HG02588 (cell line): Measurements from ENCODE around the gene TIAM2.
"Not testable (repeated sequence)": the region's sequence is repeated elsewhere in the genome, so short reads cannot be mapped to it uniquely, and the experiment has no call there.

Experiments used
- ATAC-seq: cut with Tn5 transposase; IDR thresholded peaks from one replicate; pipeline ENCODE4 v1.9.1; 2021; ENCODE audit warnings: mild to moderate bottlenecking, moderate library complexity; ENCODE audit not compliant: unreplicated experiment

Gene TIAM2

DNA sequence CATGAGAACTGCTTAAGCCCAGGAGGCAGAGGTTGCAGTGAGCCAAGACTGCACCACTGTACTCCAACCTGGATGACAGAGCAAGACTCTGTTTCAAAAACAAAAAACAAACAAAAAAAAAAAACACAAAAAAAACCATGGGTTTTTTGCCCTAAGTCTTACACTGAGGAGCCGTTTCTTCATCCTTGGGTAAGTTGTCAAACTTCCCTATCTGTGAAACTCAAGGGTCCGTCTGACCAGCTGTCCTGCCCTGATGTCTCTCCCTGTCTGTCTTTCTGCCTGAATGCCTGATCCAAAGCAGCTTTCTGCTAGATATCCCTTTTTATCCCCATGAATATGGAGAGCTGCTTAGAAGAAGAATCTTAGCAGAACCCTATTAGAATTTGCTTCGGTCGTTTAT is 227.4 kb downstream of the TIAM2 start:
- ATAC-seq = no peak

DNA sequence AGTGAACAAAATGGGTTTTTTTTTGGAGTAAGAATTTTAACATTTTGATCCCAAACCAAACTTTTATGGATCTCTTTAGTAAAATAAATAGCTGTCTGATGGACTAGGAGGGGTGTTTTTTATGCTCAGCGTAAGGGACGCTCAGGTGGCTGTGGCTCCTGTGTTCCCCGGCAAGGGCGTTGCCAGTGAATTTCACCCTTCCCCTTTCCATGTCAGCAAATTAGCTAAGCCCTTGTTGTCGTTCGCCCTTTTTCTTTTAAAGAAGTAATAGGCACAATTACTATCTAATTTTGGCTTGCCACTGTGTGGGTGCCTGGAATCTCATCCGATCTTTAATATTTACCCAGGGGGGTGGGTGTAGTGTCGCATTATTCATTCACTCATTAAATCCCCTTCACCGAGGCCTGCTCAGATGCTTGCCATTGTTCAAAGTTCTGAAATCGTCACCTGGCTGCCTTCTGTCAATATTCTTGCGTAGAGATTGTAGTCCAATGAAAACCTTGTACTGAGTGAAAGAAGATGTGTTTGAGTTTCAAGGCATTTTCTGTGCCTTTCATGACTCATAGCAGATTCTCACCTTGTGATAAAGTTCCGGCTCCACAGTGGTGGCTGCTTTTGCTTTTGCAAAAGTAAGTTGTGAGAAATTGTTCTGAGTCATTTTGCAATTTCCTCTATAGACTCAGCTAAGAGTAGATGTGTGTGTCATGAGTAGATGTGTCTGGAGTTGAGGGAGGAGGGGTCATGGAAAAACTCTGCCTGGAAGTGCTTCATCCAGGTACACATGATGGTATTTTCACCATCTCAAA is 228.7 kb downstream of the TIAM2 start:
- peak; percentile 98 for ATAC-seq

DNA sequence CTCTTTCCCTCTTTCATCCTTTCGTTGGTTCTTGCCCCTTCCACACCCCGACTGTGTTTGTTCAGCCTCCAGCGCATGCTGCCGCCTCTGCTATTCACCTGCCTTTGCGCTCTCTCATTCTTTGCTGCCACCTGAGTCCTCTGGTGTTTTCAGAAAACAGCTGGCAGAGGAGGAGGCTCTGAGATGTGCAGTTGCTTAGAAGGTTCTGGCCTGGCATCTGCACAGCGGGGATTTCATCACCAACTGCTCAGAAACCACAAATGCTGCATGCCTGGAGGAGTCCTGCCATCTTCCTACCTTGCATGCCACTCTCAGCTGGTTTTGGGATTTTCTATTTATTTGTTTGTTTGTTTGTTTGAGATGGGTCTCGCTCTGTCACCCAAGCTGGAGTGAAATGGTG is 229.5 kb downstream of the TIAM2 start:
- ATAC-seq = no peak

DNA sequence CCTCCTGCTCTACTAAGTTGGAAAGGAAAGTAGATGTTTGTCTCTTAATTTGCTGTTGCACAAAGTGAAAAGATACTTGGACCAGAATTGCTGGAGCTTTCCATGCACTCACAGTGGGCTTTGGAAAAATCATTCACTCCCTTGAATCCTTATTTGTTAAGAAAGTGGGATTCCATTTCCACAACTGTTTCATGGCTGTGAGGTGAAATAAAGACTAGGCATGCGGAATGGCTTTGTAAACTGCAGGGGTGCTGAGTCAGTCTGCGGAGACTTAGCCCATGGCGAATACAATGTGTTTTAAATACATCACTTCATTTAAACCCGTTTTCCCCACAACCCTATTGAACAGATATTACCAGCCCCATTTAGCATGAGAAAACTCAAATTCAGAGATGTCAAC is 231.9 kb downstream of the TIAM2 start:
- ATAC-seq = no peak

DNA sequence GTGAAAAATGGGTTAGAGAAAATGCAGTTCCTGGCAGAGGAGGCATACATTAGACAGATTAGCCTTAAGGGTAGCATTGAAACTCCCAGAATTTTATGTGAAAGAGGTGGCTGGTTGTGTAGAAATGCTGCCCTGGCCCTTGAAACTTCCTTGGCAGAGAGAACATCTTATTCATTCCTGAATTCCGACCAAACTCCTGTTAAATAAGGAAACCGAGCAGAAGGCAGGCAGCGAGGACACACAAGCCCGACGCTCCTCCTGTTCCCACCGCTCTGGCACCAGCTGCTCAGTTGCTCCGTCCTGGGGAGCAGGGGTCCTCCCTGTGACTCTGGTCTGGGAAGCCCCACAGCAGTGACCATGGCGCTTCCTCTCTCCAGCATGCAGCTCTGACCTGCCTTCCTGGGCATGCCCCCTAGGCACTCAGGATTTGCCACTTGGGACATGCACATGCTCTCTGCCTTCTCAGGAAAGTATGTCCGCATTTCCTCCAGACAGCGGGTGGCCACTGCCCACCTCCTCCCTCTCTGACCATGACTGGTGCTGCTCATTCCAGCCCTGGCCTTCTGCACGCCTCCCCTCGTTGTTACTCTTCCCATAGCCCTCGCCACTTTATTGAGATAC is 233.5 kb downstream of the TIAM2 start:
- no peak for ATAC-seq

DNA sequence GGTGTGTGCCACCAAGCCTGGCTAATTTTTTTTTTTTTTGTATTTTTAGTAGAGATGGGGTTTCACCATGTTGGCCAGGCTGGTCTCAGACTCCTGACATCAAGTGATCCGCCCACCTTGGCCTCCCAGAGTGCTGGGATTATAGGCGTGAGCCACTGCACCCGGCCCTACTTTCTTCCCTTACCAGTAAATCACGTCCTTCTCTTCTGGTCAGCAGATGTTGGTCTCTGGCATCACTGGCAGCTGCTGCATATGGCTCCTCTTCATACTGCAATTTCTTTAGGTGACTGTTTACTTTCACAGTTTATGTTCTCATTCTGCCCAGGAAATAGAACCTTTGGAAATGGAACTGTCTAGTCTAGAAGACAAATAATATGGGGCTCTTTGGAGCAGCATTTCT is 235.9 kb downstream of the TIAM2 start:
- ATAC-seq = not testable (repeated sequence)

DNA sequence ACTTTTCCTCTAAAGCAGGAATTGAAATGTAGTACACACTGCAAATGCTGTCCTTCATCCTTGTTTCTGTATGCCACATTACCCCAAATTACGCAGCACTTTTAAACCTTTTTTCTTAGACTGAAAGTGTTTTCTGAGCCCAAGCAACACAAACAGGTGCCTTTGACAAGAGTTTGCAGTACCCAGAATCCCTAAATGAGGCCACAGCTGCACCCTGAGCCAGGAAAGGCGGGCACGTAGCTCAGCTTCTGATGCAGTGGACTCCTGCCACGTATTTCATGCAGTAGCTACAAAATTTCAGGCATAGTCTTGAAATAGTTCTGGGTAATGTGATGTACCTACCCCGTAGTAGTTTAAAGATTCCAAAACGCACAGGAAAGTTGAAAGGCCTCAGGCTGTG is 237.7 kb downstream of the TIAM2 start:
- ATAC-seq = no peak

DNA sequence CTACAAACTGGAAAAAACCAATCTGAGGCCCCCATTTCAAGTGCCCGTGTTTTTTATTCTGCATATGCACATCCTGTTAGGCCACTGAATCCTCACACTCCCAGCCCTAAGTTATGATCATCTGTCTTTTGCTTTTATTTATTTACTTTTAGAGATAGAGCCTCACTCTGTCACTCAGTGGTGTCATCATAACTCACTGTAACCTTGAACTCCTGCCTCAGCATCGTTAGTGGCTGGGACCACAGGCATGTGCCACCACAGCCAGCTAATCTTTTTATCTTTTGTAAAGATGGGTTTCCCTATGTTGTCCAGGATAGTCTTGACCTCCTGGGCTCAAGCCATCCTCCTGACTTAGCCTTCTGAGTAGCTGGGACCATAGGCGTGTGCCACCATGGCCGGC is 239.1 kb downstream of the TIAM2 start:
- no peak for ATAC-seq

DNA sequence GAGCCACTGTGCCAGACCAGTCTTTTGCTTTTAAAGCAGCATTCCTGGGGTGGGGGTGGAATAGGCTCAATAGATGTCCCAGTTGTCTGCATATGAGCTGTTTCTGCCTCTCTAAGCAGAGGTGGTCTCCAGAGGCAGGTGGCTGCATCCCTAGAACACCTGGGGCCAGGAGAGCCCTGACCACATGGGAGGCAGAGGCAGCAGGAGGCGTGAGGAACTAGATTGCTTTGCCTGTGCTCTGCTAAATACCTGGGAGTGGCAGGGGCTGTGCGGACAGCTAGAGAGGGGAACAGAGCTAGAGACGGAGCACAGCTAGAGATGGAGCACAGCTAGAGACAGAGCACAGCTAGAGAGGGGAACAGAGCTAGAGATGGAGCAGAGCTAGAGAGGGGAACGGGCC is 239.6 kb downstream of the TIAM2 start:
- no peak for ATAC-seq

DNA sequence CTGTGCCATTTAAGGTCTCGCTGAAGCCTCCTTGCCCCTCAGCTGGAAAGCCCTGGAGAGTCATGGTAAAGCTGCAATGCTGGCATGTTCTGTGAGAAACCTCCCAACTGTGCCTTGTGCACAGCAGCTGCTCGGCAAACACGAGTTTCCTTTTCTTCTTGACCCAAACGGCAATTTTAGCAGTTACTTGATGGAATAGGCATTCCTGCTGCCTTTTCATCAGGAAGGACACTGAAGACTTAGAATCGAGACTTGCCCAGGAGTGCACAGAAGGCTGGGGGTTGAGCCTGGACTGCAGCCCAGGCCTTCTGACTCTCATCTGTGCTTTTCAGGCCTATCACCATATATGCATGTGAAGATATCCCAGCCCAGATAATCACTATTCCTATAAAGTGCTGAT is 240.0 kb downstream of the TIAM2 start:
- no peak for ATAC-seq

DNA sequence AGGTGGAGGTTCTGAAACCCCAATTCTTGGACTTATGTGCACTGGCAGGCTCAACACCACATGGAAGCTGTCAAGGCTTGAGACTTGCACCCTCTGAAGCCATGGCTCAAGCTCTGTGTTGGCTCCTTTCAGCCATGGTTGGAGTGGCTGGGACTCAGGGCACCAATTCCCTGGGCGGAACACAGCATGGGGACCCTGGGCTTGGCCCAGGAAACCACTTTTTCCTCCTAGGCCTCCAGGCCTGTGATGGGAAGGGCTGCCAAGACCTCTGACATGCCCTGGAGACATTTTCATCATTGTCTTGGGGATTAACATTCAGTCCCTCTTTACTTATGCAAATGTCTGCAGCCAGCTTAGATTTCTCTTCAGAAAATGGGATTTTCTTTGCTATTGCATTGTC is 242.5 kb downstream of the TIAM2 start:
- no peak for ATAC-seq

DNA sequence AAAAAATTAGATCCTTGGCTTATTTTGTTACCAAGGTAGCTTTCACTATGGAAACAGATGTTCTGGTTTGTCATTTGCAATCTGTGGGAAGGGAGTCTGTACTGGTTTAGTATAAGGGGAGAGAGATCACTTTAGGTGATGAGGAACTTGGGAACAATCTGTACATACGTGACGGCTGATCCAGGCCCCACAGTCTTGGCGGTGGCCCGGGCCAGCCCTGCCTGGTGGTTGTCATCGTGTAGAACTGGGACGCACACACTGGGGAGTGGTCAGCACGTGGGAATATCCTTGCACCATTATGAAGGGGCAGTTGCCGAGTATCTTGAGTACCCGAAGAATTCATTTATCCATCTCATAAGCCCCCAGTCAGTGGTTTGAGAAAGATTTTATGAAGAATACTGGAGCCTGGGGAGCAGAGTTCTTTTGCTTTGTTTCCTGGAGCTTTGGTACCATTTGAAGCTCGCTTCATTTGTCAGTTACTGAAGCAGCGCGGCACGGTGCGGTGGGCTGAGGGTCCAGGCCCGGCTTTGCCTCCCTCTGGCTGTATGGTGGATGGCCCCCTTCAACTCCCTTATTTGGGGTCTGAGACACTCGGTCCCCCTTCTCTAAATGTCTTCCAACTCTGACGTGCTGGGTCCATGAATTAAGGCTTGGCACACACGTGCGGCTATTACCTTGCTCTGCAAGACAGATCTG is 245.9 kb downstream of the TIAM2 start:
- no peak for ATAC-seq

DNA sequence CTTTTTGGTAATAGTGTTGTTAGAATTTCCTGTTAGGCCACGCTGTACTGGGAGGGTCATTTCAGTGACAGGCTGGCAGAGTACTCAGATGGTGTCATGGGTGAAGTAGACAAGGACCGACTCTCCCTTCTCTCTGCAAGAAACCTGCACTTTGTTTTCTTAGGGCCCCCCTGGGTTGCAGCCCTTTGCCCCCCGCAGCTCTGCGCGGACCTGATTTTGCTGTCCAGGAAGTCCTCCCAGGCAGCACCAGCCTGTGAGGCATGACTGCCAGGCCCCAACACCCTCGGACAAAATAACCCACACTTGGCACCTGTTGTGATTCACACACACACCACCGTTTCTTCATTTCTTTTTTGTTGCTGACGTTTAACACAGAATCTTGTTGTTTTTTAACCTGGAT is 246.9 kb downstream of the TIAM2 start:
- no peak for ATAC-seq

DNA sequence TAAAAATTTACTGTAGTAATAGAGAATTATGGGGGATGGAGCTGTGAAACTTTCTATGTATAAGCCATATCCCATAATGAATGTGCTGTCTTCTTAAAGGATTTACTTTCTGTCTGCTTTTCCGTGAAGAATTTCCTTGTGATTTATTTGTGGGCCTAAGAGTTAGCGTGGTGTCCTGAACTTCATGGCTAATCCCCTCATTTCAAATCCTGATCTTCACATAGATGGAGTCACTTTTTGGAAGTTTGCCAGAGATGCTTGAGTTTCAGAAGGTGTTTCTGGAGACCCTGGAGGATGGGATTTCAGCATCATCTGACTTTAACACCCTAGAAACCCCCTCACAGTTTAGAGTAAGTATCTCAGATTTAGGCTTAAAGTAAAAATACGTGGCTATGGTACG is 249.3 kb downstream of the TIAM2 start:
- no peak for ATAC-seq

DNA sequence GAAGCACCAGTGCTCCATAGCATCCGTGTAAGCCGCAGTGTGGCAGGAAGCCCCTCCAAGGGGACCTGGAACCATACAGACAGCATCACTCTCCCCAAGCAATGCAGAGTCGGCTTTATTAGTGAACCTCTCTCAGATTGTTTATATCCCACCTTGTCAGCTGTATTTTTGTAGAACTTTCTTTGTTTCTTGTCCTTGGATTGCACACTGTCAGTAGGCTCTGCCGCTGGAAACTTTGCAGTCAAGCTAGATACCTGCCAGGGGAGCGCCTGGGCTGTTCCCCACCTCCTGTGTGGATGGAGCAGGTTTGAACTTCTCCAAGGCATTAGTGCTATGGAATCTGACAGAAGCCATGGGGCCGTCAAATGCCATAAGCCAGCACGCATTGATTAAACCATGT is 250.1 kb downstream of the TIAM2 start:
- no peak for ATAC-seq

DNA sequence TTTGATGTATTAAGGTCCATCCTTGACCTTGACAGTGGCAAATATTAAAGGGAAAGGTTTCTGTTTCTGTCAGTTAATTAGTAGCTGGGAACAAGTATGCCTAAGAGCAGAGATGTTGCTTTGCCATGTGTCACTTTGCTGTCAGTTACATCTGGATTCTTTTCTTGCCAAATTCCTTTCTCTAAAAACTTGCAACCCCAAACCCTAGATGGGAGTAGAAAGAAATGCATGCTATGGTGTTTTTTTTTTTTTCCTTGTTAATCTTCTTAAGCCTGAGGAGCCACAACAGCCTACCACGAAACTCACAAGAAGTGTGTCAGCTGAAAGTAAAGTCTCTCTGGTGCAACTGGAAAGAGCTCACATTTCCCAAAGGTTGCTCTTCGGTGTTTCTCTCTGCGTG is 250.7 kb downstream of the TIAM2 start:
- no peak for ATAC-seq

DNA sequence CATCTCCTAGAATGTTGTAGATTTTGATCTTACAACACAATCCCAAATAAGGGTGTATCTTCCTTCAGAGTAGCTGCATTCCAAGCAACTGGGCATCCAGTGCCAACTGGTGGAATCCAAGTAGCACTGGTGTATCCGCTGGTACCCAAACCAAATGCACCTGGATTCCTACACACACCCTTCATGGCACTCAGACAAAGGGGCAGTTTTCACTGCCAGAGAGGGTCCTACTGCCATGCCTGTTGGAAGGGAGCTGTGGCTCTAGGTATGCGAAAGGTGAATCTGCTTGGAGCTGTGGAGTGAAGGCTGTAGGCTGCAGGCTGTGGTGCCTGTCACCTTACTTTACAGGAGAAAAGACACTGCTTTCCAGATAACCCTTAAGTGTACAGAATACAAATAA is 251.7 kb downstream of the TIAM2 start:
- ATAC-seq = no peak

DNA sequence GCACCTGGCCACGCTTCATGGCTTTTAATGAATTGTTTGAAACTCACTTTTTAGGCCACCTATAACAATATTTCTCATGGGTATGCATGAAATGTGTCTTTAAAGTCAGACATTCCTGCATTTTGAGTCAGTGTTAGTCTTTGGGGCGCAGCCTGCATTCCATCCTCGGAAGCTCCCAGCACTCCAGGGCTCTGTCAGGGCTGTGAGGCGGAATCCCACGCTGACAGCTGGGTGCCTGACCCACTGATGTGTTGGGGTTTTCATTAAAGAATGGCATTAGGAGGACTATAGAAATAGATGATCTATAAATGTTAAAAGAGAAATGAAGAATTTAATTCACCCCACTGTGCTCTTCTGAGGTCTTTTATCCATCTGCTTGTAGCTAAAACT is 252.5 kb downstream of the TIAM2 start:
- no peak for ATAC-seq

DNA sequence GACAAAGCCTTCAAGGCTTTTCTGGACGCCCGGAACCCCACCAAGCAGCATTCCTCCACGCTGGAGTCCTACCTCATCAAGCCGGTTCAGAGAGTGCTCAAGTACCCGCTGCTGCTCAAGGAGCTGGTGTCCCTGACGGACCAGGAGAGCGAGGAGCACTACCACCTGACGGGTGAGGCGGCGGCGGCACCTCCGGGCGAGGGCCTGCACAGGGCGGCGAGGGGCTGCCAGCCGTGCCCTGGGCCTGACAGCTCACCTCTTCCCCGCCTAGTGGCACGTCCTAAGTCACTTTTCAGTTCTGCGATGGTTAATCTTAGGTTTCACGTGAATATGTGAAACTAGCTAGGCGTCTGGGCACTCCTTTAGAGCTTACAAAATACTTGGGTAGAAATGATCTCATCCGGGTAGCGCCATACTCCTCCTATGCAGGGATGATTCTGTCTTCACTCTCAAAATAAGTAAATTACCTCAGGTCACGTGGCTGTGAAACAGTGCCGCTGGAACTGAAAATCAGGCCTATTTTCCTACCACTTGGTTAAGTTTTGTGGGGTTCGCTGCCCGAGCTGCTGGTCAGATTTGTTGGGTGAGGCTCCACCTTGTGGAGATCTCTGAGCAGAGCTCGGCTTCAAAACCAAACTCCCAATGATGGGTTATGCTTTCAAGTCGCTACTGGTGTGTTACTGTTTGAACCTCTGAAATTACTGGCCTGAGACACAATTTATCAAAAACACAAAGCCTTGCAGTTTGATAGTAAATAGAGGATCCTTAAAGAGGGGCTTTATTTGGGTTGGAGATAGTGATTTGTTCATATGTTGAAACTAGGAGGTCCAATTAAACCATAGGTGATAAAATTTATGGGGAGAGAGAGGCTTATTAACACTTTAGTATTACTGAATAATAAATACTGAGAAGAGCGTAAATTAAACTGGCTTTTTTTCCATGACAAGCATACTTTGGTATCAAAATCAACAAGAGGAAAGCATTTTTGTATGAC is 253.2 kb downstream of the TIAM2 start:
- no peak for ATAC-seq

DNA sequence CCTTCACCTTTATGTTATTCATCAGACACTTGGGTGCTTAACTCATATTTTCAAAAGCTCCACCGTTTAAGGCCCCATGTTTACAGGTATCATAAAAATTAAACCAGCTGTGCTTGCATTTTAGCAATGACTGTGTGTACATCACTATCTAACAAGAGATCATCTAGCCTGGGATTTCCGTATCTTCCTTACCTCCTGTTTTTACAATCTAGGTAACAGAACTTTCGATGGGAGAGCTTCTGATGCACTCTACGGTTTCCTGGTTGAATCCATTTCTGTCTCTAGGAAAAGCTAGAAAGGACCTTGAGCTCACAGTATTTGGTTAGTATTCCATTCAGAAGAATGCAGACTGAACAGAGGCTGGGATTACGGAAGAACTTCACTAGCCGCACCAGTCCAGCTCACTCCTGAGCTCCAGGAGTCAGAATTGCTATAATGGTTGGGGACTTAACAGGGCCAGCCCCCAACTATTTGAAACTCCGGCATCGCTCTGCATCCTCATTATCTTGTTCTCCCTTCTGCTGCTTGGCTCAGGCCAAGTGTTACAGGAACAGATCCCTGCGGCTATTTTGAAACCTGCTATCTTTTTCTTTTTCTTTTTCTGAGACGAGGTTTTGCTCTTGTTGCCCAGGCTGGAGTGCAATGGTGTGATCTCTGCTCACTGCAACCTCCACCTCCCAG is 255.7 kb downstream of the TIAM2 start:
- ATAC-seq = no peak
